ENCODE data around the gene USP13. TPM values are rescaled to one million over a fixed set of nuclear protein-coding genes. Genes with fewer than 3 reads are reported as not detected.

USP13 gene
- total RNA-seq, 2 experiments from 2014 or later: 9.4 to 9.6 TPM

DNA sequence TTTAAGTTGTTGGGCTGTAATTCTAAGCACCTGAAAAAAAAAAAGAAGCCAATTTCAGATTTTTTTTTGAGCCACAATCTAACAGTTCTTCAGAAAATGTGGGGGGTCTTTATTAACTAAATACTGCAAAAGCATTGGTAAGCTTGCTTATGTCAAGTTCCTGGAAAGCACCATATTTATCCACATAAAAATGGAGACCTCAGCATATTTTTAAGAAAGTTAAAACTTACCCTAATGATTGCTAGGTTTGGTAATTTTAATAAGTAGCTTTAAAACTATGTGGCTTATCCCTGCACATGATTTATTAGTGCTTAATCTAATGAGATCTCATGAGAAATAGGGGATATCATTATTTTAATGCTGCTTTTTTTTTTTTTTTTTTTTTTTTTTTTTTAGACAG, 156.8 kb downstream of the USP13 start:
- no peak overlapping the region for H3K27ac Mint-ChIP-seq
- H3K4me1 Mint-ChIP-seq: peaks cover 2% of the 10 kb centered on the region
- POLR2A ChIA-PET: no interaction called here
- no peaks in the 10 kb centered on the region for H3K9me3 Mint-ChIP-seq
- no peak for DNase-seq
- H3K4me3 Mint-ChIP-seq: no peak overlapping the region
- peaks cover 3% of the 10 kb centered on the region for H3K27me3 Mint-ChIP-seq
- CTCF ChIA-PET: interaction anchor here (0.6 kb wide), 1 partner anchor 733 kb away, joined by 3 read pairs; no protein-coding TSS in a partner anchor
- H3K36me3 Mint-ChIP-seq (ENCODE audit: low read depth): no peaks in the 10 kb centered on the region

DNA sequence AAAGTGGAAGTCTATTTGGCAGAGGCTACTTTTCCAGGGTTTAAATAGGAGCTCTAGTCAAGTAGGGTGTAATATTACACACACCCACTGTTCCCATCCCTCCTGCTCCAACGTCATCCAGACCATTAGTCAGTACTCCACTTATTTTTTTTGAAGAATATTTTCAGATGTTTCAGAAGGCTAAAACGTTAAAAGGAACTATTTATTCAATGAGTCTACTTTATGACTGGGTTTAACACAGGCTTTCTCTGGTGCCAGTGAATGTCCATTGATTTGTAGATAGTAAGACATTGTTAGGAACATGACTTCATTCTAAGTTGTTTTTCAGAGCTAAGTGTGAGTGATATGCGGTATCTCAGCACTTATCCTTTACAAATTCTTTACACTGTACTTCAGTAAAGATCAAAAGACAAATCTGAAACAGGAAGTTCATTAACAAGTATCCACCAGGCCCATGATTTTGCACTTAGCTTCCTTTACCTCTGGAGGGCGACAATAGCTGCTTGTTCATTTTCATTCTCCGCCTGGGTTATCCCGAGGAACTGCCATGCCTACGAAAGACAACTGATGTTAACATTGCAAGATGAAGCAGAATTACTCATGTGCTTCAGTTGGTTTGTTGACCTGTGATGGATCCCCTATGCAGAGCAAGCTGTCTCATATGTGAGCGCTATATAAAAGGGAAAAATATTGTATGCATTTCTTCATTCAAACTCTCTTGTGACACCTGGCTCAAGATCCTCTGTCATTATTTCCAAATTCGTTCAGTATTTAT, 158.7 kb downstream of the USP13 start:
- CTCF ChIA-PET: interaction anchor here (0.6 to 1.9 kb wide), 8 partner anchors 18 to 790 kb away, joined by 3 to 5 read pairs (median 3); partner anchors contain the start of gene TTC14
- Mint-ChIP-seq H3K4me1 (peaks cover 2% of the 10 kb centered on the region), H3K27me3 (no peaks in the 10 kb centered on the region), H3K4me3 (no peak overlapping the region), H3K27ac (no peak overlapping the region), H3K36me3 (ENCODE audit: low read depth) (no peaks in the 10 kb centered on the region), H3K9me3 (no peaks in the 10 kb centered on the region)
- POLR2A ChIA-PET: no interaction called here
- DNase-seq: peak; percentile 18

DNA sequence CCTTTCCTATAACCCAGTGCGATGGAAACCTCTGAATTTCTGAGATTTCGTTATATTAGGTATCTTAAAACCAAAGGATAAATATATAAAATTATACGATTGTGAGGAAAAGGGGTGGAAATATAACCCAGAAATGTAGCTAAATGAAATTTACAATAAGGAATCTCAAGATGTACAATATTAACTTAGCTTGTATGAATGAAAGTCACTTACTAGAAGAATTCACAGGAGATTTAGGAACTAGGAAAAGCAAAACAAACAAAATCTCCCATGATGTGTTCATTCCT, 159.2 kb downstream of the USP13 start:
- POLR2A ChIA-PET: no interaction called here
- H3K27ac Mint-ChIP-seq: no peak overlapping the region
- CTCF ChIA-PET: interaction anchor here (0.9 to 1.9 kb wide), 6 partner anchors 19 to 789 kb away, joined by 3 to 5 read pairs (median 4); partner anchors contain the start of gene TTC14
- peaks cover 2% of the 10 kb centered on the region for H3K4me1 Mint-ChIP-seq
- no peaks in the 10 kb centered on the region for H3K9me3 Mint-ChIP-seq
- no peaks in the 10 kb centered on the region for H3K27me3 Mint-ChIP-seq
- H3K4me3 Mint-ChIP-seq: no peak overlapping the region
- no peak for DNase-seq
- no peaks in the 10 kb centered on the region for H3K36me3 Mint-ChIP-seq (ENCODE audit: low read depth)

DNA sequence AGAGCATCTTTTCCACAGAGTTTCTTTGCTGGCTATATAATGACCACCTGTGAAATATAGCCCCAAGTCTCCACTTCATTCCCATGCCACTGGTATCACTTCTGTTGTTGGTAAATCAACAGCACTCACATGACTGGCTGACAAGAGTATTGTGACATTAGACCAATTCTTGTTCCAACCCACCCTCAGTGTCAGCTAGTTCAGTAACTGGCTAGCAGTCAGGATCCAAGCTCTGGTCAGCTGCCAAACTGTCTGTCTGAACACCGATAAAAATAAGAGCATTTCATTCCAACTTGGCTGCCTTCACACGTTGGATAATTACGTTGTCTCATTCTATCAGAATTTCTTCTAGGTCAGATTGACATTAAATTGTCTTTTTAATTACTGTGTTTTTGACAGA, 166.5 kb downstream of the USP13 start:
- POLR2A ChIA-PET: no interaction called here

DNA sequence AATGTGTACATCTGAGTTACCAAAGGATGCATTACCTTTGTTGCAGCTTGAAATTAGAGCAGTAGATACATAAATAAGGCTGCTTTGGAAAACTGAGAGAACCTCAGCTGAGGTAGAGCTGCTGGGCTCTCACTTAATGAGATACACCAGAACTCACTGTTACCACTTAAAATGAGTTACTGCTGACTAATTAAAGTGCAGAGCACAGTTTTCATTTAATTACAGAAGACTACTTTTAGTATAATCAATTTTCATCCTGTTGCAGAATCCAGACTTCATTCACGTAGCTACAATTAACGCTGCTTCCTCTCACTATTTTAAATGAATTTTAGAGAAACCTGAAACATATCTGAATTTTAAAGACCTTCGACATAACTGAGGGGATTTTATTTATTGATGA, 169.5 kb downstream of the USP13 start:
- Mint-ChIP-seq H3K4me3 (no peak overlapping the region), H3K27ac (no peak overlapping the region), H3K36me3 (ENCODE audit: low read depth) (no peaks in the 10 kb centered on the region), H3K9me3 (no peaks in the 10 kb centered on the region), H3K4me1 (no peaks in the 10 kb centered on the region), H3K27me3 (peaks cover 17% of the 10 kb centered on the region)
- DNase-seq: no peak
- ChIA-PET CTCF (no interaction called here), POLR2A (no interaction called here)

More for the DNA sequence above, 166.5 kb downstream of the USP13 start:
- Mint-ChIP-seq H3K27me3 (peaks cover 11% of the 10 kb centered on the region), H3K4me3 (no peak overlapping the region), H3K4me1 (no peaks in the 10 kb centered on the region), H3K36me3 (ENCODE audit: low read depth) (no peaks in the 10 kb centered on the region), H3K9me3 (no peaks in the 10 kb centered on the region), H3K27ac (no peak overlapping the region)
- CTCF ChIA-PET: no interaction called here
- no peak for DNase-seq

DNA sequence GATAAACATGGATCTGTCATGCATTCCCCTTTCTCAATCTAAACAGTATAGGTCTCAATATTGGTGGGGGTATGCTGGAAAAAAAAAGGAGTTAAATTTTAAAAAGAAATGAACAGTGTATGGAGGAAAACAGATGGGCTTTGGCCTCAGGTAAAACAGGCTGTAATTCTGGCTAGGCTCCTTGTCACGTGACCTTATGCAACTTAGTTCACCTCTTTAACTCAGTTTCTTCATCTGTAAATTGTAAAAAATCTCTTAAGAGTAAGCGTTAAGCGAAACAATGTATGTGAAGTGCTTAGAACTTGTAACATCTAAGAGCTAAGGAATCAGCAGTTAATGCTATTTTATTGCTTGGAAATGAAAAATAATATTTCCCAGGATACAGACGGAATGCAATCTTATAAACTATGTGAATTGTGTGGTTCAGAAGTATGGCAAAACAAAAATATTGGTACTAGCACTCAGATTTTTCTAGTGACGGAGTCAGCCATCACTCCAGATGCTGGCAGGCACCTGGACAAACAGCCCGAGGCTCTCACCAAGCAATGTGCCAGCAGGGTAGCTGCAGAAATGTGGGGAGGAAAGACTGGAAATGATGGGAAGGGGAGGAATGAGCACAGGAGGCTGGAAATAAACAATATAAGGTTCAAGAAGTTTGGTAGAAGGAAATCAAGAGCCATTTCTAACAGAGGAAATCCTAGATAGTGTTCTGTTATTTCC, 172.8 kb downstream of the USP13 start:
- Mint-ChIP-seq H3K4me1 (no peaks in the 10 kb centered on the region), H3K4me3 (no peak overlapping the region), H3K36me3 (ENCODE audit: low read depth) (no peaks in the 10 kb centered on the region), H3K9me3 (no peaks in the 10 kb centered on the region), H3K27ac (no peak overlapping the region), H3K27me3 (peaks cover 10% of the 10 kb centered on the region)
- ChIA-PET CTCF (no interaction called here), POLR2A (no interaction called here)
- DNase-seq: no peak

DNA sequence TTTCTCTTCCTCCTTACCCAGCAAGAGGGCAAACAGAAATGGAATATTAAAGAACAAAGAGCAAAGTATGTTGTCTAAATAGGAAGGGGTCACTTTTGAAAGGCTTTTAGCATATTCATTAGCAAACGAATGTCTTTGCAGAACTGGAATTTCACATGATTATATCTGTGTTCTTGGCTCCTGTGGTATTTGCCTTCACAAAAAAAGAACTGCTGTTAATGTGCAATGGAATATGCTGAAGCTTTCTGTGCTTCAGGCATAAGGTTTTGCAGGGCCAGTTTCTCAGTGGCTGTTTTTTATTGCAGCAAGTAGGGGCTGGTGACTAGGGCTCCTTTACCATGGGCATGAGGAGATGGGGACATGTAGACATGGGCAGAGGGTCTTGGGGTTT, 173.4 kb downstream of the USP13 start:
- DNase-seq: no peak
- H3K27ac Mint-ChIP-seq: no peak overlapping the region
- H3K4me3 Mint-ChIP-seq: no peak overlapping the region
- POLR2A ChIA-PET: no interaction called here
- no peaks in the 10 kb centered on the region for H3K4me1 Mint-ChIP-seq
- no peaks in the 10 kb centered on the region for H3K36me3 Mint-ChIP-seq (ENCODE audit: low read depth)
- H3K9me3 Mint-ChIP-seq: no peaks in the 10 kb centered on the region
- H3K27me3 Mint-ChIP-seq: peaks cover 8% of the 10 kb centered on the region
- CTCF ChIA-PET: no interaction called here

DNA sequence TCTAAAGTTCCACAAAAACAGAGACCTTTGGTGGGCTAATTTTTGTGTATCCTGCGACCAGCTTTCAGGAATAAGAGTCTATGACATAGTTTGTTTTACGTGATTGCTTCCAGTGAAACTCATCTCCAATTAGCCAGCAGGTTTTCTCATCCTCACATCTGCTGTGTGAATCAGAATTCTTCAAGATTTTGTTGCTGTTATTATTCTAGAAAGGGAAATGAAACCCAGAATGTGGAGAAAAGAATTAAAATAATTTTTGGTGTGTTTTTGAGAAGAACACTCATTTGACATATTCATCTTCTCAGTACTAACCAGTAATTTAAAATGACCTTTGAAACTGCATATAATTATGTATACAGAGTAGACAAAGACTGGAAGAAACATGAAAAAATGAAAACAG, 175.9 kb downstream of the USP13 start:
- no peaks in the 10 kb centered on the region for H3K9me3 Mint-ChIP-seq
- no peaks in the 10 kb centered on the region for H3K36me3 Mint-ChIP-seq (ENCODE audit: low read depth)
- peaks cover 9% of the 10 kb centered on the region for H3K27me3 Mint-ChIP-seq
- no peak overlapping the region for H3K27ac Mint-ChIP-seq
- H3K4me3 Mint-ChIP-seq: no peak overlapping the region
- no peak for DNase-seq
- no peaks in the 10 kb centered on the region for H3K4me1 Mint-ChIP-seq
- ChIA-PET CTCF (no interaction called here), POLR2A (no interaction called here)

DNA sequence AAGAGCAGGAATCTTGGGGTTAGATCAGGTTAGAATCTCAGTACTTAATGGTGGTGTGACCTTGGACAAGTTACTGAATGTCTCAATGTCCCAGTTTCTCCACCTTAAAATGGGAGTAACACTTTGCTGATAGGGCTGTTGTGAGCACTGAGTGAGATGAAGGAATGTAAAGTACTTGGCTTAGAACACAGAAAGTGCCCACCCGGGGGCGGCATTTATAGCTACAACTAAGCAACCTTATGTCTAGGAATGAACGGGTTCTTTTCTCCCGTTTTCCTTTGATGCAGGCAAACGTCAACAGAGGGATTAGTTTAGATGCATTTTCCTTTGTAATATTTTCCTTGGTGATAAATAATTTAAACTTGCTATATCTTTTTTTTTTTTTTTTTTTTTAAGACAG, 176.6 kb downstream of the USP13 start:
- no peaks in the 10 kb centered on the region for H3K9me3 Mint-ChIP-seq
- POLR2A ChIA-PET: no interaction called here
- H3K4me3 Mint-ChIP-seq: no peak overlapping the region
- DNase-seq: no peak
- peaks cover 9% of the 10 kb centered on the region for H3K27me3 Mint-ChIP-seq
- CTCF ChIA-PET: no interaction called here
- H3K4me1 Mint-ChIP-seq: no peaks in the 10 kb centered on the region
- H3K36me3 Mint-ChIP-seq (ENCODE audit: low read depth): no peaks in the 10 kb centered on the region
- H3K27ac Mint-ChIP-seq: no peak overlapping the region

DNA sequence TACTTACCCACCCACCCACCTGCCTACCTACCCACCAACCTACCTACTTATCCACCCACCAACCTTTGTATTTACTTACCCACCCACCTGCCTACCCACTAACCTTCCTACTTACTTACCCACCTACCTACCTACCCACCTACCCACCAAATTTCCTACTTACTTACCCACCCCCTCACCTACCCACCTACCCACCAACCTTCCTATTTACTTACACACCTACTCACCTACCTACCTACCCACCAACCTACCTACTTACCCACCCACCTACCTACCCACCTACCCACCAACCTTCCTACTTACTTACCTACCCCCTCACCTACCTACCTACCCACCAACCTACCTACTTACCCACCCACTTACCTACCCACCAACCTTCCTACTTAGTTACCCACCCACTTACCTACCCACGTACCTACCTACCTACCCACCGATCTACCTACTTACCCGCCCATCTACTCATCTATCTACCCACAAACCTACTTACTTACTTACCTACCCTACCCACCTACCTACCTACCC, 179.6 kb downstream of the USP13 start:
- peaks cover 3% of the 10 kb centered on the region for H3K27me3 Mint-ChIP-seq
- POLR2A ChIA-PET: no interaction called here
- no peak for DNase-seq
- CTCF ChIA-PET: no interaction called here
- no peak overlapping the region for H3K4me3 Mint-ChIP-seq
- no peak overlapping the region for H3K27ac Mint-ChIP-seq
- no peaks in the 10 kb centered on the region for H3K4me1 Mint-ChIP-seq
- H3K9me3 Mint-ChIP-seq: no peaks in the 10 kb centered on the region
- H3K36me3 Mint-ChIP-seq (ENCODE audit: low read depth): no peaks in the 10 kb centered on the region

DNA sequence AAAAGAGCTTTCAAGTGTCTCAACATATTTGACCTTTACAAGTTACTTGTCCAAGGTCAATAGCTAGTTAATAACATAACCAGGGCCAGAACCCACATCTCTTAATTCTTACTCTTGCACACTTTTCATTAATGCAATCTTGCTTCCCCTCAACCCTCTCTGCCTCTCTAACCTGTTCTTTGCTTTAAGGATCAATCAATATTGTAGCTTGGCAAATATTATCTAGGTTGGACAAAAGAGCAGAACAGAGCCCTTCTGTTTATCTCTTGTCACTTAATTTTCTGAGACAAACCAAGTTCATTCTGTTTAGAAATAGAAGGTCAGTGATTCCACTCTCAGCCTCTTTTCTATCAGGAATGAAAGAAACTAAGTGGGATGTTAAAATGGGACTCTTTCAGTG, 180.5 kb downstream of the USP13 start:
- Mint-ChIP-seq H3K27me3 (peaks cover 4% of the 10 kb centered on the region), H3K36me3 (ENCODE audit: low read depth) (no peaks in the 10 kb centered on the region), H3K9me3 (no peaks in the 10 kb centered on the region), H3K27ac (no peak overlapping the region), H3K4me3 (no peak overlapping the region), H3K4me1 (no peaks in the 10 kb centered on the region)
- ChIA-PET POLR2A (no interaction called here), CTCF (no interaction called here)
- no peak for DNase-seq

DNA sequence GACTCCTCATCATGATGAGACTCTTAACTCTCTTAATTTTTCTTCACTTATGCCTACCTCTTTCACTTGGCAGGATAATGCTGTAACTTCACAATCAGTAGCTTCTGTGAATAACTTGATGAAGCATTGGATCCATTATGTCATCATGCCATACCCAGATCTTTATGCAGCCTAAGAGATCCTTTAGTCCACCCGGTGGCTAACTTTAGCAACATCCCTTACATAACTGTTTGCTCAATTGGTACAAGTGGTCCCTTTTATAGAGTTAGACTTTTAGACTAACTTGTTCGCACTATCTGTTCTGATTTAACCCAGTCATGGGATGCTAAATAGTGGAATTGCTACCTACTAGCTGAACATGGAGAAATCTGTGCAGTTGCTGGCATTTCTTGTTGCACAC, 184.5 kb downstream of the USP13 start:
- POLR2A ChIA-PET: no interaction called here
- H3K9me3 Mint-ChIP-seq: no peaks in the 10 kb centered on the region
- H3K27me3 Mint-ChIP-seq: peaks cover 9% of the 10 kb centered on the region
- no peaks in the 10 kb centered on the region for H3K36me3 Mint-ChIP-seq (ENCODE audit: low read depth)
- CTCF ChIA-PET: interaction anchor here (1.3 kb wide), 1 partner anchor 87 kb away, joined by 4 read pairs; no protein-coding TSS in a partner anchor
- DNase-seq: no peak
- no peak overlapping the region for H3K27ac Mint-ChIP-seq
- H3K4me3 Mint-ChIP-seq: no peak overlapping the region
- no peaks in the 10 kb centered on the region for H3K4me1 Mint-ChIP-seq
